Activated T-cell treated with anti-CD3 and anti-CD28 coated beads, Interleukin-2, amount 50 U/mL, for 48 hours (primary cell): ENCODE data around the gene L2HGDH.

Source experiments
- DNase-seq, 2 experiments: peaks; one replicate each; pipeline ENCODE4 v3.0.0-alpha.2; 2020

L2HGDH gene

DNA sequence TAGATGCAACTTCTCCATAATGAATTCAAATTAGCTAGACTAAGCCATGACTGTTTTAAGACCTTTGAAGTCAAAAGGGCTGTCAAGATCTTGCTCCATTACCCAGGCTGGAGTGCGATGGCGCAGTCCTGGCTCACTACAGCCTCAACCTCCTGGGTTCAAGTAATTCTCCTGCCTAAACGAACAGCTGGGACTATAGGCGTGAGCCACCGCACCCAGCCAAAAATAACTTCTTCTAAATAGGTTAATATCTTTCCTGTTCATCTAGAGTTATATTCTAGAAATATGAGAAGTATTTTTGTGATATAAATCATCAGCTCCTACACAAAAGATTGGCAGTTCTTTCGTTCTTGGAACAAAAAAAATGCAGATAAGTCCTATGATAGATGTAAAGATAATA lies 41.1 kb downstream of the L2HGDH start:
- no peak for DNase-seq

DNA sequence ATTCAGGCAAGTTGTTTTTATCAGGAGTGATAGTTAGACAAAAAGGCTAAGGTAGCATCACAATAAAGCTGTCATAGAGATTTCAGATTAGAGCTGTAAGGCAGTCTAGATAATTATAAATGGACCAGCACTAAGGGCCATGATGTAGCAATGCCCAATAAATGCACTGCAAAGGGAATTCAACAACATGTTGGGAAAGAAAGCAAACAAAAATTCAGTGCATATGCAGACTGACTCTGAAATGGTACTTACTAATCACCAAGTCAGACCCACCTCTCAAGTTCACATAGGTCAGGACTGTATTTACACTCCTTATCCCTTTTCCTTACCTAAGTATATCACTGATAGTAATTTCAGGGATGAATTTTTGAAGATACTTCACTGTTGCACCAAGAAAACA lies 47.0 kb downstream of the L2HGDH start:
- no peak for DNase-seq

DNA sequence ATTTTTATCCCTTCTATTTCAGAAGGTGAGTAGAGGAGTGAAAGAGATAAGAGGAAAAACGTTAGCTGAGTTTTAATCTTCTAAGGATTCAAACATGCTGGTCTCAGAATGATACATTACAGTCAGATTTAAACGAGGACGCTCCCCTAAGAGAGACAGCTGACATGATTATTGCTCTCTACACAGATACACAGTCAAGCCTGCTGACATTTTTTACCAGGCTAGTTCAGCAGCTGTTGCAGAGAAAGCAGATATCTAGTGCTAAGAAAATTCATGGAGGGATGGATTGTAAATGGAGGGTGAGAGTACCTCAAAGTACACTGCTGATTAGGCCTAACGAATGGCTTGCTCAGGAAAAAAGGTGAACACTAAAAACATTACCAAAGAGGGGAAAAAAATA lies 48.7 kb downstream of the L2HGDH start:
- DNase-seq: no peak

DNA sequence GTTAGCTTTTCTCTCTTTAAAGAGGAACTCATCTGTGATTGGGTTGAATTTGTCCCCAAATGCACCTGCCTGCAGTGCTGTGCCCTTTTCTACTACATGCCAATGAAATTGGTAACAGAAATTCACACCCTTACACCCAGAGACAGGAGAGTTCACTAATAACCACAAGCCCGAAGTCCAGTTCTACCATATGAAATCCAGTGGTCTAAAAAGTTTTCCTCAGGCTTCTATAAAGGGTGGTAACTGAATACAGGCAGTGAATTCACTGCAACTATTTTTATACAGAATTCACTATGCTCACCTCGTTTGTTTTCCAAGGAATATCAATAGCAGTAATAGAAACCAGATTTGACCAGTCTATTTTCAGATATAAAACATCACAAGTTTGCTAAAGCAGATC lies 49.2 kb downstream of the L2HGDH start:
- DNase-seq: no peak

DNA sequence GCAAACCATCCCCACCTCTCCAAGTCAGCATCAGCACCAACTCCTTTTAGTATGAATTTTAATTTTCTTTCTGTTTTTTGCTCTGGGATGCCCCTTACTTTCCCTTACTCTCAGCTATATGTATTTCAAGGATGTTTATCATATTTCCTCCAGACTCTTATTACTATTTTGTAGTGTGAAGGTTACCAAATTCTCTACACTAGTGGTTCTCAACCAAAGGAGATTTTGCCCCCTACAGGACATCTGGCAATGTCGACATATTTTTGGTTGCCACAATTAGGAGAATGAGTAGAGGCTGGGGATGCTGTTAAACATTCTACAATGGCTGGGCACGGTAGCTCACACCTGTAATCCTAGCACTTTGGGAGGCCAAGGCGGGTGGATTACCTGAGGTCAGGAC lies 51.5 kb downstream of the L2HGDH start:
- DNase-seq: no peak

DNA sequence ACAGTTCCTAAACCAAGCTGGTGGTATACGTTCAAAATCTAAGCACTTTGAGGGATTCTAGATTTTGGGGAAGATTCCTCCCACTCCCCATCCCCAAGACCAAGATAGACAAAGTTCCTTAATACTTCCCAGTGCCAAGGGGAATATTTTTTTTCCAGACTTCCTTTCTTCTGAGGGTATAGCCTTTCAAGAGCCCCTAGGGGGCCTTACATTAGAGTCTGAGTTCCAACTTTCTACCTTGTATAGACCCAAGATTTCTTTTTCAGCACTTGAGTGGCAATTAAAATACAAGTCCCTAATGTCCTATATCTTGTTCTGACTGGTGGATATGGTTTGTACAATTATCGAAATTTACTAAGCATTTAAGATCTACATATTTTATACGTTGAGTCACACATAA lies 52.0 kb downstream of the L2HGDH start:
- DNase-seq: no peak

DNA sequence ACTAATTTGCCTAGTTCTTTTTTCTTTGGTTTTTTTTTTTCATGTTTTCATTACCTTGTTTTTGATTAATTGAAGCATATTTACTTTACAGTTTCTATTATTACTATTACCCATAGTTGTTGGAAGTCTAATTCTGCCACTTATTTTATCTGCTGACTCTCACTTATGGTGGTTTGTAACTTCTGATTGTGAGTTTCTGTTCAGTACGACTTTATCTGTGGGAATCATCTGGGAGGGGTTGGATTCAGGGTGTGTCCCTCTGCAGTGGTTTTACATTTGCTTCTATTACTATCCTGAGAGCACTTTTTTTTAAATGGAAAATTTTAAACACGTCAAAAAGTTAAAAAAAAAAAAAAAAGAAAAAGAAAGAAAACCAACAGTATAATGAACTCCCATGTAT lies 54.3 kb downstream of the L2HGDH start:
- DNase-seq: no peak

DNA sequence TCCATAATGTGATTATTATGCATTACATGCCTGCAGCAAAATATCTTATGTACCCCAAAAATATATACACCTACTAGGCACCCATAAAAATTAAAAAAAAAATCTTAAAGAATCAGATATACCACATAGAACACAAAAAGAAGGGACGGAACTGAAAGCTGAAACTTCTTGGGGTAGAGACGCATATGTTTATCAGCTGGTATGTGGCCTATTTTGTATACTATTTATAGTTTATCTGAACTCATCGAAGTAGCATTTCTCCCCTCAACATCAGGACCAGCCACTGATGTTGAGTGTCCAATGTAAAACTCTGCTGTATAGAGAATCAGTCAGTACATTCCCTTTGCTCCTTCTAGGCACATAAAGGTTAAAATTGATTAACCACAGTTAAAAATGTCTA lies 57.8 kb downstream of the L2HGDH start:
- DNase-seq: no peak

DNA sequence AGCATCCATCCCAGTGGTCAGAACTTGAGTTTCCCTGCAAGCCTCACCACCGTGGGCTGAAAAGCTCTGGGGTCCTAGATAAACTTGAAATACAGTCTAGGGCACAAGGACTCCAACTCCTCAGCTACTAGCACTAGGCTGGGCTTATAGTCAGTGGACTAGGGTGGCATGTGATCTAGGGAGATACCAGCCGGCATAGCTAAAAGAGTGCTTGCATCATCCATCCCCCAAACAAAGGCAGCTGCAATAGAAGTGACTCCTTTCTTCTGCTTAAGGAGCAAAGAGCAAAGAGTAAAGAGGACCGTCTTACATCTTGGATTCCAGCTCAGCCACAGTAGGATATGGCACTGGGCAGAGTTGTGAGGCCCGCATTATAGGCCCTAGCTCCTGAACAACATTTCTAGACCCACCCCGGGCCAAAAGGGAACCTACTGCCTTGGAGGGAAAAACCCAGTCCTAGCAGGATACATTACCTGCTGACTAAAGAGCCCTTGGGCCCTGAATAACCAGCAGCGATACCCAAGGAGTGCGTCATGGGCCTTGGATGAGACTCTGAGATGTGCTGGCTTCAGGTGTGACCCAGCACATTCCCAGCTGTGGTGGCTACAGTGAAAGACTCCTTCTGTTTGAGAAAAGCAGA lies 62.8 kb downstream of the L2HGDH start:
- DNase-seq: no peak

DNA sequence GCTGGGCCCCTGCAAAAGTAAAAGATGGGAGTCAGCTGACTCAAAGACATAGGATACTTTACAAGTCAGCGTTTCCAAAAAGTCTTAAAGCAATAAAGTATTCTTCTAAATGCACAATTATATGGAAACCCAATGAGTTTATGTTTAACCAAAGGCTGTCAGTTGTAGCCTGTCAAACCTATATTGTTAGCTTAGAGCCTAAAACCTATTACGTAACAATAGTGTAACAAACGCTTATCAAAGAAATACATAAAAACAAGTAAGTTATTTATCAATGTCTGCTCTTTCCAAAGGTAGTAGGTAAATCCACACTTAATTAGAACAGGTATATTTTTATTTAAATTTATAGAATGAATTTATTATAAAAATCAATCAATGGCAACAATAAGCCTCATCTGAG lies 64.8 kb downstream of the L2HGDH start:
- DNase-seq: no peak

DNA sequence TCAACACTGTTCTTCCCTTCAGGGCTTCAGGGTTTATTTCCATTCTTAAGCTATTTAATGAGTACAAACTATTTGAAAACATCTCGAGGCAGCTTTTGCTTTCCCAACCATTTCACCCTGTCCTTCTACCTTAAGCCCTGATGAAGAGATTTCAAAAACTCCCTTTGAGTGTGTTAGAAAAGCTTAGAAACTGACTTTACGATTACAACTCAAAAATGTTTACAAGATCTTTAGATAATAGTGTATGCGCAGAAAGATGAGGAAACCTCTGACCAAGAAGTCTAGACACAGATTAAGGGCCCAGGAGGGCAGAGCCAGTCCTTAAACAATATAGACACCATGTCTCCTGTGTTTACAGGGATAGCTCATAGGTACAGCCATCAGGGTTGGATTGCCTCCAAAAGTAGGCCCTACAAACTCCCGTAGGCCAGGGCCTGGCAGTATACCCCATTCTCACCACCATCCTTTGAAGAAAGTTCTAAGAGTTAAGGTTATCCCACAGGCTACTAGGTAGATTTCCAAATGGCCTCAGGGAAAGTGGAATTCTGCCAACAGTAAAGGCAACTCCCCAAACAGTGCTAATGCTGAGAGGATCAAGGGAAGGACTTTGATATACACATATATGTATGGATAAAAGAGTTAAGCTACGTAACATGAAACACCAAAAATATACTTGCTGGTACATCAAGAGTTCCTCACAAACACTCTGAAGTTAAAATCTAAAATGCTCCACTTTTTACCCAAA lies 69.3 kb downstream of the L2HGDH start:
- no peak for DNase-seq

DNA sequence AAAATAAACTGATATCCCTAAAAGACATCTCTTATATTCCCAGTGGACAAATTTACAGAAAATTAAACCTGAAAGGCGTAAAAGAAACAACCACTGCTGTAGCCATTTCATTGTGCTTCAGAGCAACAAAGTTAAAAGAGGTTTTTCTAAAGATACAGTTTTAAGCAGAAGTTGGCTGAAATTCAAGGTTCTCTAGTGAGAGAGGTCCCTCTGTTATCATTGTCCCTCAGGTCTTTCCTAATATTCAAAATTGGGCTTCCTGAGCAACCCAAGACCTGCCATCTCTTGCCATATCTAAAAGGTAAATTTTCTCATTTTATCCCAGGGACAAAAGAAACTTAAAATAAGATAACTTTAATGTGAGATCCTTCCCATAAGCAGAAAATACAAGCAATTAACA lies 69.9 kb downstream of the L2HGDH start:
- DNase-seq: no peak

DNA sequence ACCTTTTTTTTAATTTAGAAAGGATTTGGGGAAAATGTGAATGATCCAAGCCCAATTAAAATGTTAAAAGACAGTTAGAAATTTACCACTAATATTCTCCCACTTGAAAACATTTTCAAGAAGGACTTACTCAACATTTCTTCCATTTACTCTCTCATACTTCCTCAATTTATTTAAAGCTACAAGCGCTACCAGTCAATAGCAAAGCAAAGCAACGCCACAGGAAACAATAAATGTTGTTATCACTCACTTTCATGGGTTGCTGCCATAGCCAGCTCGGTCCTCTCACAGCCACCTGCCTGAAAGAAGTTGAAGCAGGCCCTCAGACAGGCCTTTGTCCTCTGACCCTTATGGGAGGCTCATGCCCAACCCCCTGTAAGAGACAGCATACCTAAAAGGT lies 74.6 kb downstream of the L2HGDH start:
- no peak for DNase-seq

DNA sequence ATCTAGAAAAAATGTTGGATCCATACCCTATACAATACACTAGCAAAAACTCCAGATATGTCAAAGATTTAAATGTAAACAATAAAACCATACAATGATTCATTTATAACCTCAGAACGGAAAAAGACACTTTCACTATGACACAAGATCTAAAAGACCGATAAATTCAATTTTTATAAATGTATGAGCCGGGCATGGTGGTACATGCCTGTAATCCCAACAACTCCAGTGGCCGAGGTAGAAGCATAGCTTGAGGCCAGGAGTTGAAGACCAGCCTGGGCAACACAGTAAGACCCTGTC lies 78.1 kb downstream of the L2HGDH start:
- no peak for DNase-seq

DNA sequence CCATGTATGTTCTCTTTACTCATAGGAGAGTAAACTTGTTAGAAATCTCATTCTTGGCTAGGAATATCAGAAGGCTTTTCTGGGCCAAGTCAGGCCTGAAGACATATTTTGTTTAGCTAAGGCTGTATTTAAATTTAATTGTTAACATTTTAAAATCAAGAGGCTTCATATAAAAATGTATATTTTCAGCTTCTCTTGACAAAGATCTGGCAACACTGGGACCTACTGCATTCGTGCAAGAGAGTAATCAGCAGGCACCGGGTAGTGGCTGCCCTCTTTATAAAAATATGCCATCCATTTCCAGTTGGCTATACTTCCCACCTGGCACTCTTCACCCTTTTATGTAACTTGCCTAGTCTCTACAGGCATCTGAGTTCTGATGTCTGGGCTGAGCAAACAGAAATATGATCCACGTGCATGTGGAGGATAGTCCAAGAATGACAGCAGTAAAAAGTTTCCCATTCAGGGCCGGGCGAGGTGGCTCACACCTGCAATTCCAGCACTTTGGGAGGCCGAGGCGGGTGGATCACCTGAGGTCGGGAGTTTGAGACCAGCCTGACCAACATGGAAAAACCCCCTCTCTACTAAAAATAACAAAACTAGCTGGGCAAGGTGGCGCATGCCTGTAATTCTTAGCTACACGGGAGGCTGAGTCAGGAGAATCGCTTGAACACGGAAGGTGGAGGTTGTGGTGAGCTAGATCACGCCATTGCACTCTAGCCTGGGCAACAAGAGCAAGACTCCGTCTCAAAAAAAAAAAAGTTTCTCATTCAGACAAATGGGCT lies 78.7 kb downstream of the L2HGDH start:
- DNase-seq: peak; percentile 43 to 50

DNA sequence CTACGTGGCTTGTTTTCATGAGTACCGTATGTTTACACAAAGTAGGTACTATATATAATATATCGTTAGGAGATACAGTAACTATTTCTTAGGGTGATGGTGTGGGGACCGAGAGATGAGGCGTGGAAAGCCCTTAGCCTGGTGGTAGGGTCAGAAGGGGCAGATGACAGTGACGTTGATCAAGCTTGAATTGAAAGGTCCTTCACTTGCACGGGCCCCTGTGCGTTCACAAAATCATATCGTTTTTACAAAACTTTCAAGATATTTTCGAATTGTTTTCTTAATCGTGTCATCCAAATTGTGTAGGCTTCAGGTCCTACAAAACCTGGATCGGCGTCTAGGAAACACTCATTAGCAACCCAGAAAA lies 79.8 kb downstream of the L2HGDH start:
- no peak for DNase-seq

DNA sequence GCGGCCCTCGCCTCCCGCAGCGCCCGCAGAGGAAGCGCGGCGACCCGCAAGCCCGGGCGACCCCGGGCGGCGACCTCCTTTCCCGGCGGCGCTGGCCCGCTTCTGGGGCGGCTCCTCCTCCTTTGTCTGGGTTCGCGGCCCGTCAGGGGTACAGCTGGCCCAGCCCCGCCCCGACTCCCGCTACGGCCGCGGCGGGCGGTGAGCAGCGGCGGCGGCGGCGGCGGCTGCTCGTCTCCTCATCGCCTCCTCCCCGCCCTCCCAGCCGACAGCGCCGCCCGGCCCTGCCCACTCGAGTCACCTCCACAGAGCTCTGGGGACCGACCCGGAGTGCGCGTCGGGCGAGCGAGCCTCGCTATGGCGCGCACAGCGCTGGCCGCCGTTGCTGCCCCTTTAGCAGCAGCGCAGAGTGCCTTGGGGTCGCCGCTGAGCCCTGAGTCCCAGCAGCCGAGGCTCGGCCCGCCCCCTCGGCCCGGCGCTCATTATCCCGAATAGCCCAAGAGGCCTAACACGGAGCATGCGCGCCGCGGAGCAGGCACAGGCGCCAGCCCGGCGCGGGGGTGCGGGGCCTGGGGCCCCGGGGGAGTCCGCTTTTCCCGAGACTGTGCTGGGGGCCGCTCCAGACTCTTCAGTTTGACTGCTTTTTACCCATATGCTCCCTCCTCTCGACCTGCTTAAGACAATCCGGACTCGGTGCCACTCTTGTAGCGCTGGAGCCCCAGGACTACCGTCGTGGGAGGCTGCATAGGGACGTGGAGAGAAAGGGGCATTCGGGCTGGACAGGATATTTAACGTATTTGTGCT lies 80.4 kb downstream of the L2HGDH start, which contains the start of gene SOS2:
Gene SOS2, minus strand, starts transcription at position 104 of the 801 bp plus-strand sequence. CDS start 295 bp downstream, outside the sequence.
- peak; percentile 84 to 88 for DNase-seq

DNA sequence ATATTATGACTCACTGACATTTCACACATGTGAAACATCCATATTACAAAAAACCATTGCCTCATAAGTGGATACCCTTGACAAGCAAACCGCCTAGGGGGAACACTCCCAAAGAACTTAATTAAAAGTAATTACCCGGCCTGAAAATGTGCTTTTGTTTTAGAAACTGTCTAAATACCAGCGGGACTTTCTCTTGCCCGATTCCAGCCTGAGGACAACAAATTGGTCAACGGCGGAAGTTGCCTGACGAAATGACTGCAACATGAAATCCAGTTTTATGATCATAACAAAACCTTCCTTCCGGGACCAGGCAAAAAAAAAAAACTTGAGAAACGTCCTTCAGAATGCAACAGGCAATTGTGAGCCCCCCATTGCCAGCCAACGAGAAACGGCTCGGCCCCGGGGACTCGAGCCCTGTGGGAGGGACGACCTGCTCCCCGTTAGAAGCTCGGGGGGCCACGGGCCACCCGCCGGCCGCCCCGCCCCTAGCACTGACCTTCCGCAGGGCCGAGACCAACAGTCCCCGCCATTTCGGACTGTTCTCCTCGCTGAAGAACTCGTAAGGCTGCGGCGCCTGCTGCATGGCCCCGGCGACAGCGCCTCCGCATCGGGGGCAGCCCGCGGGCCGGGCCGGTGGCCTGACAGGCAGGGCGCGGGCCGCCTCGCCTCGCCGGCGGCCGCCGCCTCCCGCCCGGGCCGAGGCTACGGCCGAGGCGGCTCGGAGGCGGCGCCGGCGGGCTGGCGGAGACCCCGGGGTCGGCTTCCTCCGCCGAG lies 81.1 kb downstream of the L2HGDH start:
- peak; percentile 64 to 65 for DNase-seq

DNA sequence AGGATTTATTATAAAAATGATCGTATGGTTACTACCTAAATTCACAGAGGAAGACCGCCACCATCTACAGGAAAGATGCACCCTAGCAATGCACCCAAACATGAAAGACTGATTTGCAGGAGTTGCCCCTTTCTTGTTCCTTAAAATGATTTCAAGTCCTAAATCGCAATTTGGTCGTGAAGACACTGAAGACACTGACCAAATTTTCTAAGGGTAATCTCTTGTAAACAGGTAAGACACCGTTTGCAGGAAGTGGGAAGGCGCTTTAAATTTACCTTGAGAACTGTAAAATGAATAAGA lies 81.7 kb downstream of the L2HGDH start:
- no peak for DNase-seq

DNA sequence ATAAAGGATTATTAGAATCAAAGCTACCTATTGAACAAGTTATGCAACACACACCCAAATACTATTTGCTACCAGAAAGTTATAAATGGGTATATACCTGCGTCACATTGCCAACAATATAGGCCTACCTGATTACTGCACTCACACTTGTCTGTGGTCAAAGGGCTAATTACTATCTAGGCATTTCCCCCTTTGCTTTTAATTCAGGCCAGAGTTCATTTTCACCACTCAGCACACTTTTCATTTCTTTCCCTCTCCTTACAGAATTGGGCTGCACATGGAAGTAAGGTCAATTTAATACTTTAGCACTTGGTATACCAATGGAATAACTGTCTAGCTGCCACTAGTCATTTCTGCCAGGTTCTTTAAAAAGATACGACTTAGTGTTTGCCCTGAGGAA lies 82.3 kb downstream of the L2HGDH start:
- DNase-seq: no peak

DNA sequence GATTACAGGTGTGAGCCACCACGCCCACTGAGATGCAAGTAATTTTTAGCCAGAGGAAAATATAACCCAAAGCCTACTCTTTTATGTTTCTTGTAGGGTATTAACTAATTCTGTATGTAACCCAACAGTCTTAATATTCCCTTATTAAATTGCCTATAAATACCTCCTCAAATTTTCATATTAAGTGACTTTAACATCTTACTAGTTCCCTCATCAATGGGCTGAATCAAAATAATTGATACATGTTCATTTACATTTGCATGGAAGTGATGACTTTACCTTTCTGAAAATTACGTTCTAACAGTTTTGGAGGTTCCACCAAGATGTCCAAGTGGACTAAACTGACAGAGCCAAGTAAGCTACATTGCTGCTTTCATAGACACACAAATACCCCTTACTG lies 83.7 kb downstream of the L2HGDH start:
- no peak for DNase-seq

DNA sequence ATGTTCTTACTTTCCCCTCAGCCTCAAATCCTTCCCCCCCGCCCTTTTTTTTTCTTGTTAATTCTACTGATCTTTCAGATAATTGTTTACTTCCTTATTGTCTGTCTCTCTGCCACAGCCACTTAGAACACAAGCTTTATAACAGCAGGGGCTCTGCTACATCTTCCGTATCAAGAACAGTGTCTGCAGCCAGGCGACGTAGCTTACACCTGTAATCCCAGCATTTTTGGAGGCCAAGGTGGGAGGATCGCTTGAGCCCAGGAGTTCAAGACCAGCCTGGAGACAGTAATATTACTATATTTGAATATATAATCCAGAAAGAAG lies 86.1 kb downstream of the L2HGDH start:
- DNase-seq: no peak
